Forelimb muscle (tissue), 1 donor: ENCODE results near the gene RAB11FIP4. TPM values are rescaled to one million over a fixed set of nuclear protein-coding genes. Genes with fewer than 3 reads are reported as not detected.

ENCODE experiments used
- DNase-seq: peaks from one replicate; pipeline ENCODE4 v3.0.0-alpha.2; 2013; ENCODE audit warnings: low read depth
- polyA plus RNA-seq: library from polyadenylated mRNA; unstranded; fragments of 120-200 nt; gene quantifications from one replicate; pipeline ENCODE4 v1.2.1, GENCODE V29; 2013; ENCODE audit not compliant: insufficient read length

The RAB11FIP4 gene
- polyA plus RNA-seq, 1 donor = 0.46 TPM

DNA sequence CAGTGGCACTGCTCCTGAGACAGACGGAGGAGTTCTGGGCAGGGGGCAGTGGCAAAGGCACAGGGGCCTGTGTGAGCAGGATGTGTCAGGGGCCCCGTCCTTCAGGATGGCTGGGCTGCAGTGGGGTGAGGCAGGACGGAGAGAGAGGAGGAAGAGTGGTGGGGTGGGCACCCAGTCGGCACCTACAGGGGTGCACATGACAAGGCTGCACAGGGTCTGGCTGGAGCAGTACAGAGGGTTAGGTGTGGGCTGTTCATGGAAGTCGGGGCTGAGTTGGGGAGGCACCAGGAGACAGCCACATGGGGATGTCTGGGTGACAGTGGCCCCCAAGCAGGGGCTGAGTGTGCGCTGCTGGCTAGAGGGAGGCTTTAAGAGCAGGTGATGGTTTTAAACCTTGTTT lies 106.0 kb downstream of the RAB11FIP4 start:
- DNase-seq = no peak

DNA sequence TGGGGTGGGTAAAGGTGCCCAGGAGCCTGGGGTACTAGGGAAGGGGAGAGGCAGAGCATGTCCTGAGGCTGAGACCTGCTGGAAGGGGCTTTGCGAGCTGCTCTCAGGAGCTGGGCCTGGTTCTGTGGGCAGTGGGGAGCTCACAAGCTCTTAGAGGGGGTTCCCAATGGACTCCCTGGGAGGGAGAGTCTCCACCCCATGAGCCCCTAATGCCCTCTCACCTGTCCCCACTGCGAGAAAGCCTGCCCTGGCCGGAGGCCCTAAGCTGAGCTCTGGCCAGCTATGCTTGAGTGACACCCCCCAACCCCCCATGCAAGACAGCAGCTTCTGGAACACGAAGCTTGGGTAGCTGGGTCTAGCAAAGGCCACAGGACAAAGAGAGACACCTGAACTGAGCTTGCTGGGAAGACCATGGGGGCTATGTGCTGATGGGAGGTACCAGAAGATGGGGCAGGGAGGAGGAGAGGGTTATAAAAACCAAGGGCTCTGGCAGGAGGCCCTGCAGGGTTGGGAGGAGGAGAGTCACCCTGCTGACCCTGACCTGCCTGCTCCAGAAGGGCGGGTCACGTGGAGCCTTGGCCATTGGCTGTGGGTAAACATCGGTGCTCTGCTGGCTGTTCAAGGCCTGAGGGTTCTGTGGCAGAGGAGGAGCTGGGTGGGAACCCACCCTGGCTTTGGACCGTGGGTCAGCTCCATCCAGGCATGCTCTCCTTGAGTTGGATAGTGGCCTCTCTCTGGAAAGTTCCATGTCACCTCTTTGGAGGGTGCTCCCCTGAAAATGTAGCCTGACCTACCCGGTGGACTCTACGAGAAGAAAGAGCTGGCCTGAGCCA lies 106.7 kb downstream of the RAB11FIP4 start:
- no peak for DNase-seq

- no peak for DNase-seq
These were observed 108.5 kb downstream of the RAB11FIP4 start for GRCh38 chr17:31499771-31500554.

- no peak for DNase-seq
These were observed 115.0 kb downstream of the RAB11FIP4 start for GRCh38 chr17:31506517-31506916.

DNA sequence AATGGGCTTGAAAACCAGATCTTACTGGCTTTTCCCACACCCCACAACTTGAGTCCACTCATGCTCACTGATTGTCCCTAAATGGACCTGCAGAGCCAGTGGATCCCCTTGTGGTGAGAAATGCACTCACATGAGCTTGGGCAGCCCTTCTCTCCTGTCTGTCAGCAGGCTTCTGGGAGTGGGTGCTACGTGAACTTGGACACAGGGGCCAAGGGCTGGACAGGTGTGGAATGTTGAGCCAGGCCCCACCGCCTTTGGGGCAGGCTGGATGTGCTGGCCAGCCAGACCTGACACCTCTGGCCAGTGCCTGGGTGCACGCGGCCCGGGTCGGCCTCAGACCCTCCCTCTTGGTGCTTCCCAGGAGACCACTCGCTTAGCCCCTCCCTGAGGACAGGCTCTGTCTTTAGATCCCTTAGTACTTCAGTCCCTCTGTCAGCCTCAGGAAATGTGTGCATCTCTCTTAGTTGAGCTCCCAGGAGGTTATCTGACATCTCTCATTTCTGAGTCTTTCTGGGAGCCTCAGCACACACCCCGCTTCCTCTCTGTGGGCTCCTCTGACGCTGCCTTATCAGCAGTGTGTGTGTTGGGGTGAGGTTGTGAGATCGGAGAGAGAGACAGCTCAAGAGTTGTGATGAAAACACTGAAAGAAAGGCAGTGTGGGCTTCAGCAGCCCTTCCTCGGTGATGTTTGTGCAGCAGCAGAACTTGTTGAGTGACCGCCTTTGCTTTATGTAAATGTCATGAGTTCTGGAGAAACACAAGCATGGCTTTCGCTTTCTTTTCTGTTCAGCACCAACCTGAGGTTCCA lies 117.0 kb downstream of the RAB11FIP4 start:
- no peak for DNase-seq

DNA sequence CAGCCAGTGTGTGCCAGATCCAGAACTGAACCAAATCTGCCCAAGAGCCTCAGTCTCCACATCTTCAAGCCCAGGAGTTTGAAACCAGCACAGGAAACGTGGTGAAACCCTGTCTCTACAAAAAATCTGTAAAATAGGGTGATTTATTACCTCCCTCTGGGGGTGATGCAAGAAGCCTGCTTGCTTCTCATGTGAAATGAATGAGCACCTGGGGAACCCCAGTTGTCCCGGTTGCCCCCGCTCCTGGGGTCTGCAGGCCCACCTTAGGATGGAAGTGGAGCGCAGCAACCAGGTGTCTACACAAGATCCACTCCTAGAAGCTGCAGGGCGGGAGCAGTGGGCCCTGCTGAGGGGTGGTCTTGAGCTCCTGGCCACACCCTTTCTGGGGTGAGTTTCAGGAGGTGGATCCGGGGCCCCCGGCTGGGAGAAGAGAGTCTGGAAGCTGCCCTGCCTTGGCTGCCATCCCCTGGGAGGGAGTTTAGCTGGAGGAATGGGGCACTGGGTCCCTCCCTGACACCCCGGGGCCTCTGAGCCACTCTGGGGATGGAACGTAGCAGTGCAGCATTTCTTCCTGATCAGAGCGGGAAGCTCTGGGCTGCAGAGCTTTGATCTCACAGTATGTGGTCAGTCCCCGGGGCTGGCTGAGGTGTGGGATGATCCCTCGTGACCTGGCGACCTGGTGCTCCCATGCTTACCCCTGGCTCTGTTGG lies 117.8 kb downstream of the RAB11FIP4 start:
- DNase-seq = no peak

- DNase-seq = no peak
These were observed 118.3 kb downstream of the RAB11FIP4 start for GRCh38 chr17:31509805-31510177.

DNA sequence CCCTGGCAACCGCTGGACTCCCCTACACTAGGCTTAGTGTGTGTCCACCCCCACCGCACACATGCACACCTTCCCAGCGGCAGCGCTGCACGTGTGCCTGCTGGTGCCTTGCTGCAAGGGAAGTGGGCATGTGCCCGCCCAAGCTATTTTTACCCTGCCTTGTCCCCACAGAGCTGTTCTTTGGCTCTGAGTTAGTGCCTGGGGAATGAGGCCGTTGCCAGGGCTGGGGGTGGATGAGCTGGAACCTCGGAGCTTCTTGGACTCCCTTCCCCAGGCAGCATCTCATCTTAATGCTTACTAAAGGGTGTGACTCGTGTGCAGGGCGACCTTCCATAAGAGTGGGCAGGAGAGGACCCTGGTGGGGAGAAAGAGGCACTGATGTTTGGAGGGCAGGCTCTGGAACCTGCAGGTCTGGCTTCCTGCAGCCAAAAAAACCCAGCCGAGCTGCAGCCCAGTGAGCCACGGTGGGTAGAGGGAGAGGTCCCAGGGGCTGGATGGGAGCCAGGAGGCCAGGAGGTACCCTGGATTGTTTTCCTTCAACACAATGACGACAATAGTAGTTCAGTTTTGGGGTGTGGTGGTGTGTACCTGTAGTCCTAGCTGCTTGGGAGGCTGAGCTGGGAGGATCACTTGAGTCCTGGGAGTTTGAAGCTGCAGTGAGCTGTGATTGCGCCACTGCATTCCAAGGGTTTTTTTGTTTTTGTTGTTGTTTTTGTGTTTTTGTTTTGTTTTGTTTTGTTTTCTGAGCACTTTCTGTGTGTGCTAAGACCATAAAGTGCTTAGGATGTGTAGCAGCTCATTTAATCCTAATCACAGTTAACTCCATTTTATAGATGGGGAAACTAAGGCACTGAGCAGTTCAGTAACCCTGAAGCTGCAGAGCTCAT lies 119.1 kb downstream of the RAB11FIP4 start:
- no peak for DNase-seq

GRCh38 chr17:31511195-31511578 lies 119.7 kb downstream of the RAB11FIP4 start:
- DNase-seq = no peak

DNA sequence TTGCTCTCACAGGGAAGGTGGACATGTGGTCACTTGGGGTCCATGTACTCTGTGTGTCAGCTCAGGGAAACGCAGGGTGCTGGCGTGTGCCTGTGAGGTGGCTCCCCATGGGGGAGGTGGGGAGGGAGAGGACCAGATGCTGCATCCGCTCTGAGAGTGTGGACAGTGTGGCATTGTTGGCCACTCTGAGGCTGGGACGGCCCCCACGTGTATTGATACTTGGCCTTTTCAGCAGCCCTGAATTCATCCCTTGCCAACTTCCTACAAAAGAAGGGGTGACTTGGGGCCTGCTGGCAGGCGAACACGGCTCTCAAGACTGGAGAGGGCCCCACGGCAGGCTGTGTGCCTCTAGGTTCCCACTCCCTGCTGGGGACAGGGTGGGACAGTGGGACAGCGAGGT lies 120.1 kb downstream of the RAB11FIP4 start:
- no peak for DNase-seq

- no peak for DNase-seq
These were observed 120.7 kb downstream of the RAB11FIP4 start for GRCh38 chr17:31512104-31512740.

GRCh38 chr17:31512796-31513195 lies 121.3 kb downstream of the RAB11FIP4 start:
- DNase-seq = no peak

DNA sequence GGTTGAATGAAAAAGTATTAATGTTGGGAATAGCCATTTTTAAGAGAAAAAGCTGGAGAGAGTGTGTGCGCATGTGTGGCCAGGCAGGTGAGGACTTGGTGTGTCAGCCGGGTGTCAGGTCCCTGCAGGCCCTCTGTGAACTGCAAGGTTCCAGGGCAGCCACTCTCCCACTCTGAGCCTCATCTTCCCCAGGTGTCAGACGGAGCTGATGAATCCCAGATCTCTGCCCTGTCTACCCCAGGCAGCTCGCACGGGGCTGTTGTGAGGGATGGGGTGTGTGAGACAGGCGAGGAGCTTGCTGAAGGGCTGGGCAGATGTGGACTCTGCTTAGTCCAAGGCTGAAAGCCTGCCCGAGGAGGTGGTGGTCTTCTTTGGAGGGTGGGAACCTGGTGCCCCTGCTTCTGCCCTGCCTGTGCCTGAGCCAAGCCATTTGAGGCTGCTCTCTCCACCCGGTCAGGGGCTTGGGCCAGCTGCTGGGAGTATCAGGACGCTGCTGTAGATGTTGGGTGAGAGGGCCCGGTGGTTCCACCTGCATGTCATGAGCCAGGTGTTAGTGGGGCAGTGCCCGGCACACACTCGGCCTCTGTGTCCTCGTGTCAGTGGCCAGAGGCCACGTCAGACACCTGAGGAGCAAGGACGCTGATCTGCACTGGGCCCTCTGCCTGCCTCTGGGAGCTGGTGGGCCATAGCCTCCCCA lies 122.4 kb downstream of the RAB11FIP4 start:
- DNase-seq = no peak

- no peak for DNase-seq
These were observed 123.8 kb downstream of the RAB11FIP4 start for GRCh38 chr17:31515267-31515666.

- no peak for DNase-seq
These were observed 126.0 kb downstream of the RAB11FIP4 start for GRCh38 chr17:31517524-31517923.

GRCh38 chr17:31518478-31518877 lies 127.0 kb downstream of the RAB11FIP4 start:
- DNase-seq = no peak

DNA sequence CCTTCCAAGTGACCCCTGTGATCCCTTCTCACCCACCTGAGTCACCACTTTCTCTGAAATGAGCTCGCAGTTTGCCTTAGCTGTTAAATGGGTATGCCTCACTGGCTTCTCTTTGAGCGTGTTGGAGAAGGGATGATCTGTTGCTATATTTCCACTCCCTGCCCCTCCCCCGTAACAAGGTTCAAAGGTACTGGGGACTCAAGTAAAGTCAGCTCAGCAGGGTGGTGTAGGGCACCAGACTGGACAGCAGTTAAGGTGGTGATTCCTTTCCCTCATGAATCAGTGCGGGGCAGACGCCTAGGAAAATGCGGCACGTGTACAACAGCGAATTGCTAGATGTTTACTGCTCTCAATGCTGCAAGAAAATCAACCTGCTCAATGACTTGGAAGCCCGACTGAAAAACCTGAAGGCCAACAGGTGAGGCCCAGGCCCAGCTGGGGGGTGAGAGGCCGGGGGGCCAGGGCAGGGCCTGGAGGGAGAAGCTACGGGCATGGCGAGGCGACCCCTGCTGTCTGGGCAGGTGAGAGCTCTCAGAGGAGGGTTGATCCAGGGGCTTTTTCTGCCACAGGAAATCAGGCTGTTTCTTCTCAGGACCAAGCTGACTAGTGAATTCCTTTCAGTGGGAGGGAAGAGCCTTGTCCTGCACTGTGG lies 130.3 kb downstream of the RAB11FIP4 start:
- DNase-seq = no peak

GRCh38 chr17:31522284-31522931 lies 130.9 kb downstream of the RAB11FIP4 start:
- no peak for DNase-seq
